Peyer's patch (tissue), 4 donors: Measurements from ENCODE around the gene REV3L.
"Not testable (repeated sequence)": the region's sequence is repeated elsewhere in the genome, so short reads cannot be mapped to it uniquely, and the experiment has no call there.

Source experiments
- POLR2A ChIP-seq, 2 donors: fragments of 450-650 bp; IDR thresholded peaks; one replicate each; pipeline ENCODE4 v1.5.1; 2017; ENCODE audit warnings: antibody characterized with exemption in 2 of 2, mild to moderate bottlenecking in 2 of 2, moderate library complexity in 2 of 2
- TF ChIP-seq, protein P1 (sequence below), 6 experiments: fragments of 450-650 bp in 4 of 6; fragments of 200-600 bp in 2 of 6; sonication (generic) in 1 of 6; IDR thresholded peaks; one replicate each; pipeline ENCODE4 v1.5.1; 2017 to 2019; ENCODE audit warnings: antibody characterized with exemption in 6 of 6, mild to moderate bottlenecking in 3 of 6, moderate library complexity in 1 of 6

DNA sequence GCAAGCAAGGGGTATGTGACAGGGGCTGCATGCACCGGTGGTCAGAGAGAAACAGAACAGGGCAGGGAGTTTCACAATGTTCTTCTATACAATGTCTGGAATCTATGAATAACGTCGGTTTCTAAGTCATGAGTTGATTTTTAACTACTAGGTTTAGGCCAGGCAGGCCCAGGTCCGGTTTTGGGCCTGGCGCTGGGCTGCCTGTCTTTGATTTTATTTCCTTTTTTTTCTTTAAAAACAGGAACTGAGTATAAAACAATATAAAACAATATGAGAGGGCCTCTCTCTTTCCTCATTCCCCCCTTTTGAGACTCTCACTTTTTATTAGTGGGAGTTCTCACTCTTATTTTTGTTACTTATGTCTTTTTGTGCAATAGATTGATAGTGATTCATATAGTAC lies 198.7 kb downstream of the REV3L start:
- TF ChIP-seq, protein P1, sequence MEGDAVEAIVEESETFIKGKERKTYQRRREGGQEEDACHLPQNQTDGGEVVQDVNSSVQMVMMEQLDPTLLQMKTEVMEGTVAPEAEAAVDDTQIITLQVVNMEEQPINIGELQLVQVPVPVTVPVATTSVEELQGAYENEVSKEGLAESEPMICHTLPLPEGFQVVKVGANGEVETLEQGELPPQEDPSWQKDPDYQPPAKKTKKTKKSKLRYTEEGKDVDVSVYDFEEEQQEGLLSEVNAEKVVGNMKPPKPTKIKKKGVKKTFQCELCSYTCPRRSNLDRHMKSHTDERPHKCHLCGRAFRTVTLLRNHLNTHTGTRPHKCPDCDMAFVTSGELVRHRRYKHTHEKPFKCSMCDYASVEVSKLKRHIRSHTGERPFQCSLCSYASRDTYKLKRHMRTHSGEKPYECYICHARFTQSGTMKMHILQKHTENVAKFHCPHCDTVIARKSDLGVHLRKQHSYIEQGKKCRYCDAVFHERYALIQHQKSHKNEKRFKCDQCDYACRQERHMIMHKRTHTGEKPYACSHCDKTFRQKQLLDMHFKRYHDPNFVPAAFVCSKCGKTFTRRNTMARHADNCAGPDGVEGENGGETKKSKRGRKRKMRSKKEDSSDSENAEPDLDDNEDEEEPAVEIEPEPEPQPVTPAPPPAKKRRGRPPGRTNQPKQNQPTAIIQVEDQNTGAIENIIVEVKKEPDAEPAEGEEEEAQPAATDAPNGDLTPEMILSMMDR (IDR thresholded peaks at IDR 0.05): not testable (repeated sequence)
- not testable (repeated sequence) for TF ChIP-seq POLR2A (IDR thresholded peaks at IDR 0.05)
